ENCODE data around the gene TPSG1. TPM values are rescaled to one million over a fixed set of nuclear protein-coding genes. Genes with fewer than 3 reads are reported as not detected.
"Not testable (repeated sequence)": the region's sequence is repeated elsewhere in the genome, so short reads cannot be mapped to it uniquely, and the experiment has no call there.

Gene TPSG1
- total RNA-seq, 1 donor from 2014 or later: not detected

DNA sequence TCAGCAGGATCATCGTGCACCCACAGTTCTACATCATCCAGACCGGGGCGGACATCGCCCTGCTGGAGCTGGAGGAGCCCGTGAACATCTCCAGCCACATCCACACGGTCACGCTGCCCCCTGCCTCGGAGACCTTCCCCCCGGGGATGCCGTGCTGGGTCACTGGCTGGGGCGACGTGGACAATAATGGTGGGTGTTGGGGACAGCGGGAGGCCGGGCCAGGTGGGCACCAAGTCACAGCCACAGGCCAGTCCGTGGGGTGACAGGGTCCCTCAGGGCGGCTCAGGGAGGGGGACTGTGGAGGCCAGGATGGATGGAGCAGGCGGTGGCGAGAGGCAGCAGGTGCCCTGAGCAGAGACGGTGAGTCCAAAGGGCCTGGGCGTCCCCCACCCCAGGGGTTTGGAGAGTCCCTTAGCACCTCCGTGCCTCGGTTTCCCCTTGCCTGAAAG lies 31.8 kb upstream of the TPSG1 start:
- DNase-seq (ENCODE audit: low read depth in 2 of 2): no peak

DNA sequence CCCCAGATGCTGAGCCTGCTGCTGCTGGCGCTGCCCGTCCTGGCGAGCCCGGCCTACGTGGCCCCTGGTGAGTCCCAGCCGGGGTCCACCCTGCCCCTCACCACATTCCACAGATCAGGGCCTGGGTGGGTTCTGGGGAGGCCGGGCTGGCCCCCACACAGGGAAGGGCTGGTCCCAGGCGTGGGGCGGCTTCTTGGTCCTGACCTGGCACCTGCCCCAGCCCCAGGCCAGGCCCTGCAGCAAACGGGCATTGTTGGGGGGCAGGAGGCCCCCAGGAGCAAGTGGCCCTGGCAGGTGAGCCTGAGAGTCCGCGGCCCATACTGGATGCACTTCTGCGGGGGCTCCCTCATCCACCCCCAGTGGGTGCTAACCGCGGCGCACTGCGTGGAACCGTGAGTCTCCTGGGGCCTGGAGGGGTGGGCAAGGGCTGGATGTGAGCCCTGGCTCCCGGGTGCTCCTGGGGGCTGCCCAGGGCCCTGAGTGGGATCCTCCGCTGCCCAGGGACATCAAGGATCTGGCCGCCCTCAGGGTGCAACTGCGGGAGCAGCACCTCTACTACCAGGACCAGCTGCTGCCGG lies 31.3 kb upstream of the TPSG1 start:
- not testable (repeated sequence) for DNase-seq (ENCODE audit: low read depth in 2 of 2)

DNA sequence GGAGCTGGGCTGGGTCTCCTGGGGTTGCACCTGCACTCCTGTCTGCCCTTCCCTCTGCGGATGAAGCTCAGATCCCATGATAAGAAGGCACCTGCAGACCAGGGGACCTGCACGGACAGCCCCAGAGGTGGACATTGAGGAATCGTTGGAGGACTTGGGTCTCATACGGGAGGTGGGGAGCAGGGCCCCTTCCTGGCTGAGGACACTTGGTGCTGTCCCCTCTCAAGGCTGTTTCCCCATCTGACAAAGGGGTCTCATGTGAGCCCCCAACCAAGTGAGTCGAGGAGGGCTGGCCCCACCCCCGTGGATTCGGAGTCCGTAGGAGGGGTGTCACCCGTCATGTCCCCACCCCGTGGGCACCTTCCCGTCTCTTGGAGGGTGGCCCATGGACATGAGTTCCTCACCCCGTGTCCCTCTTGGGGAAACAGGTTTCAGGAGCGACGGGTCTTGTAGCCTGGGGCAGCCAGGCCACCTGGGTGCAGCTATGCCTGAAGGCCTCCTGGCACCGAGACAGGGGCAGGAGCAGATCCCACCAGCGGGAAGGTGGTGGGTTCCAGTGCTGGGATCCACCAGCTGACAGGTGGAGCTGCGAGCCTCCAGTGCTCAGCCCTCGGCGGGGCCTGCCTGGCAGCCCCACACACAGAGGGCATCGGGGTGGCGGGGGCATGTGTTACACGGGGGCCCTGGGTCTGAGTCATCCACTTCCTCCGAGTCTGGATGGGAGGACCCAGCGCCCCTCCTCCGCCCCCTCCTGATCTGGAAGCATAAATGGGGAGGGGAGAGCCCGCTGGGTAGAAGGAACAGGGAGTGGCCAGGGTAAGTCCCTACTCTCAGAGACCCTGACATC lies 30.4 kb upstream of the TPSG1 start, which contains the start of gene TPSD1:
TSS of gene TPSD1 (plus strand) at position 794 of the 847 bp plus-strand sequence. CDS start 212 bp downstream, outside the sequence.
- not testable (repeated sequence) for DNase-seq (ENCODE audit: low read depth in 2 of 2)

DNA sequence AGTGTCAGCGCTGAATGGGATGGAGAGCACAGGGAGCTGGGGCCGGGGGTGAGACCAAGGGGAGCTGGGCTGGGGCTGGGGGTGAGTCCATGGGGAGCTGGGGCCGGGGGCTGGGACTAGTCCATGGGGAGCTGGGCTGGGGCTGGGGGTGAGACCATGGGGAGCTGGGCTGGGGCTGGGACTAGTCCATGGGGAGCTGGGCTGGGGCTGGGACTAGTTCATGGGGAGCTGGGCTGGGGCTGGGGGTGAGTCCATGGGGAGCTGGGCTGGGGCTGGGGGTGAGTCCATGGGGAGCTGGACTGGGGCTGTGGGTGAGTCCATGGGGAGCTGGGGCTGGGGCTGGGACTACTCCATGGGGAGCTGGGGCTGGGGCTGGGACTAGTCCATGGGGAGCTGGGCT lies 29.8 kb upstream of the TPSG1 start:
- DNase-seq (ENCODE audit: low read depth in 2 of 2): not testable (repeated sequence)

DNA sequence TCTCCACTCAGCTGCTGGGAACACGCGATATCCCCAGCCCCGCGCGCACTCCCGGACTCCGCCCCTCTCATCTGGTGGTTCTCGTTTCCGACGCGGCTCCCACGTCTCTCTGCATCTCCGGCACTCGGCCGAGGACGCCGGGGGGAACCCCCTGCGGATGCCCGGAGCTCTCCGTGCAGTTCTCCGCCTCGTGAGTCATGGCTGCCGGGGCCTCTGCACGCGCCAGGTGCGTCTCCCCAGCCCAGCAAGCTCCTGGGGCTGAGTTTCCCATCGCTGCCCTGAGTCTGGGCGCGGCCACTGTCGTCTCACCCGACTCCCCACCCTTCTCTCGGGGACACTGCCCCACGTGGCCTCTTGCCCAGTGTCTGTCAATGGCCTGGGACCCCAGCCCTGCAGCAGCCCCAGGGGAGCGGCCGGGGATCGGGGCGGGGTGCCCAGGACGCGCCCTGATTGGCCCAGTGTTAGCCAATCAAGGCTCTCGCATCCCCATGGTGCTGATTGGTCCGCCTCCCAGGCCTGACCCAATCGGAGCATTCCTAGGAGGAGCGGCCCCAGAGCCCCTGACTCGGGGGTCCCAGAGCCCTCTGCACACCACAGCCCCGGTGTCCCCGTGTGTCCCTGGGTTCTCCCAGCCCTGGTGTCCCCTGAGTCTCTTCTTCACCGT lies 28.8 kb upstream of the TPSG1 start:
- DNase-seq (ENCODE audit: low read depth in 2 of 2): not testable (repeated sequence)

DNA sequence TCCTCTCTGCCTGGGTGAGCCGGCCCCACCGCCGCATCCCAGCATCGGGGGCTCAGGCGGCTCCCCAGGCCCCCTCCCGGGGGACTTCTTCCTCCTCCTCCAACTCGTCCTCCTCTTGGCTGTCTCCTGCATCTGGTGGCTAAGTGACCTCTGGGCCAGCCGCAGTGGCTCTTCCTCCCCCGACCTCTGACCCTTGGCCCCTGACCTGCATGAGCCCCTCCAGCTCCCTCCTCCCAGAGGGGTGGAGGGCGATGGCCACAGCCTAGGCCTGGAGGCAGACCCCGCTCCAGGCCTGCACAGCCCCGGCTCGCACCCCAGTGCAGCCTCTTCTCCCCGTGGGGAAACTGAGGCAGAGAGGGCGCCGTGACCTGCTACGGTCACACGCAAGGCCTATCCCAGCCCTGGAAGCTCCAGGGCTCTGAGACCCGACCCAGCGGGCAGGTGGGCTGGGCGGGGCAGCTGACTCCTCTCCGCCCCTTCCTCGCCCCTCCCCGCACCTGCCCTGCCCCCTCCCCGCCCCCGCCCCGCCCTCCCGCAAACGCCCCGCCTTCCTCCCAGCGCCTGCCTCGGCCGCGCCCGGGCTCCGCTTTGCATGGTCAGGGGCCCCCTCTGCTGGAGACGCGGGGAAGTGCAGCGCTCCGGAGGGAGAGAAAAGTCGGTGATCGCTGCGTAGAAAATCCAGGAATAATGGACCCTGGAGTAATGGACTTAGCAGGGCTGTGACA lies 24.1 kb upstream of the TPSG1 start:
- not testable (repeated sequence) for DNase-seq (ENCODE audit: low read depth in 2 of 2)

DNA sequence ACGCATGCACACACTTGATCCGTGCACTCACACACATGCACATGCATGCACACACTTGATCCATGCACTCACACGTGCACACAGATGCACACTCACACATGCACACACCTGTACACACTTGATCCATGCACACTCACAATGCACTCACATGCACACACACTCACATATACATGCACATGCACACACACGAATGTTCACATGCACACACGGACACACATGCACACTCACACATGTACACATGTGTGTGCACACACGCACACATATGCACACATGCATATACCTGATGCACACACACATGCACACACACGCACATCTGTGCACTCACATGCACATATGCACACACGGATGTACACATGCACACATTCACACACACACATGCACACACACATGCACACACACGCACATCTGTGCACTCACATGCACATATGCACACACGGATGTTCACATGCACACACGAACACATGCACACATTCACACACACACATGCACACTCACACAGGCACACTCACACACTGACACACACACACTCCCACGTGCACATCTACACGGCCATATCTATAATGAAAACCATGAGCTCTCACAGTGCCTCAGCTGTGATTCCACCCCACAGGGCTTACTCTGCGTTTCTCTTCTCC lies 23.0 kb upstream of the TPSG1 start:
- not testable (repeated sequence) for DNase-seq (ENCODE audit: low read depth in 2 of 2)

DNA sequence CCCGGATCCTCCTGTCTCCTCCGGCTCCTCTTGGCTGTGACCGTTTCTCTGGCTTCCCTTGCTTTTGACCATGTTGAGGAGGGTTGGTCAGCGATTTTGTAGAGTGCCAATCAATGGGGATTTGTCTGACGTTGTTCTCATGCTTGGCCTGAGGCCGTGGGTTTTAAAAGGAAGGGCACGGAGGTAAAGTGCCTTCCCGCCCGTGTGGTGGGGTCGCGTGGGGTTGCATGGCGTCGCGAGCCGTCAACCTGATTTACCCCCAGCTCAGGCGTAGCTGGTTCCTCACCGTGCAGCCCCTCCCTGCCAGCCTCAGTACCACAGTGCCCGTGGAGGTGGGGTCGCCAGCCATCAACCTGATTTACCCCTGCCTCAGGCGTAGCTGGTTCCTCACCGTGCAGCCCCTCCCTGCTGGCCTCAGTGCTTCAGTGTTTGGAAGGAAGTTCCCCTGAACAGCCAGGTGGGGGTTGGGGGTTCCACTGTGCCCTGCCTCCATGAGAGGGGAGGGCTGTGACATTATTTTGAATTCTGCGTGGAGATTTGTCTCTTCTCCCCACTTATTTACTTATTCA lies 20.5 kb upstream of the TPSG1 start:
- no peak for DNase-seq (ENCODE audit: low read depth in 2 of 2)

DNA sequence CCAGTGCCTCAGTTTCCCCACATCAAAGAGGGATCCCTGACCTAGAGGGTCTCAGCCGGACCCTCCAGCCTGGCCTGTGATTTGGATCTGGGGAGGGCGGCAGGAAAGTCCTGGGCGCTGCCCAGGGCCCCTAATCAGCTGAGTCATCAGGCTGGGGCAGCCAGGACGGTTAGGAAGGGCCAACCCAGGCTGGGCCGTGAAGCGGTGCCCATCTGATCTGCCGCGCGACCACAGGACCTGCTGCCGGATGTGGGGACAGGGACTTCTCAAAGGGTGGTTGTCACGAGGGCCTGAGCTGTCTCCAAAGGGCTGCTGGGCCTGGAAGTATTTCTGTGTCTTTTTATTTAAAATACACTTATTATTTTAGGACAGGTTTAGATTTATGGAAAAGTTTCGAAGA lies 19.8 kb upstream of the TPSG1 start:
- DNase-seq (ENCODE audit: low read depth in 2 of 2): no peak

DNA sequence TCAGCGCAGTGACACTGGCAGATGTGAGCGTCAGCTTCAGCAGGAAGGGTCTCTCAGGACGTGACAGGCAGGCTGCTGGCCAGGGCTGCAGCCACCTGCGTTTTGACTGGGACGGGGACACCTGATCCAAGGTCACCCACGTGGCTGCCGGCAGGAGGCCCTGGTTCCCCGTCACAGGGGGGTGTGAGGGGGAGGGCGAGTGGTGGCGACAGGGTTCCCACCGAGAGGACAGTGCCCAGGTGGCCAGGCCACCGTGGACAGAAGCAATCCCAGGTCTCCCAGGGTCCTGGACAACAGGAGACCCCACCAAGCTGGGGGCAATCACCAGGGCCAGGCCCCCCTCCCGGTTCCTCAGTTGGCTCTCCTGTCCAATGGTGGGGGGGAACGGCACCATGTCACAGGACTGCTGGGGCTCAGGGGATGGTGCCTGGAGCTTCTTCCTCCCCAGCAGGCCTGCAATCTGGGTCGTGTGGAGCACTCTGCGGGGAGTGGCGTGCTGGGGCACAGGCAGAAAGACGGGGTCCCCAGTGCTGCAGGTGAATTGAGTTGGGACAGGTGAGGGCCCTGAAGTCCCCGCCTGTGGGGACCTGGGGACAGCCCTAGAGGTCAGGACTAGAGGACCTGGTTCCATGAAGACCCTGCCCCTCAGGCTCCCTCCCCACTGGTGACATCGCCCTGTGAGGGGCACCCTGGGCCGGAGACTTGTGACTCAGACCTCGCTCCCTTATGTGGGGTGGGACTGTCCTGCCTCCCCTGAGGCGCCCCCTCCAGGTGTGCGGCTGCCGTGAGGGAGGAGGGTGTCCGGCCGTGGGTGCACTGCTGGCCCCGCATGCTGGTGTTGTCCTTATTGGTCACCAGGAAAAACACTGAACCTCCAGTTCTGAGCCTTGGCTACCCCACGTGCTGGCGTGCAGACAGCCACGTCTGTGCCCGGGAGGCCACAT lies 19.1 kb upstream of the TPSG1 start:
- DNase-seq (ENCODE audit: low read depth in 2 of 2): not testable (repeated sequence)

DNA sequence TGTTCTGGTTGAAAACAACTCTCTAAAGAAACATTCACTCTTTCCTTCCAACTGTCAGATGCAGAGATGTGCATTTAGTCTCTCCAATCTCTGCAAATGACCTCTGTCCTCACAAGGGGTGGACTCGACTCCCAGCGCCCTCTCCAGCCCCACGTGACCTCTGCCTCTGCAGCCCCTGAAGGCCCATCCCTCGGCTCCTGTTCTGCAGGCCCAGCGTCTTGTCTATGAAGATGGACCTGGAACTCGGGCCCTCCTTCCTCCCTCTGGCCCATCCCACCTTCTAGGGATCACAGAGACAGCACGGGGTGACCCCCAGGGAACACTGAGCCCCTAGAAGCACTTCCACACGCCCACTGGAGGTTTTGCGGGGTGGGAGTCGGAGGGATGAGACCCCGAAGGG lies 18.3 kb upstream of the TPSG1 start:
- not testable (repeated sequence) for DNase-seq (ENCODE audit: low read depth in 2 of 2)

DNA sequence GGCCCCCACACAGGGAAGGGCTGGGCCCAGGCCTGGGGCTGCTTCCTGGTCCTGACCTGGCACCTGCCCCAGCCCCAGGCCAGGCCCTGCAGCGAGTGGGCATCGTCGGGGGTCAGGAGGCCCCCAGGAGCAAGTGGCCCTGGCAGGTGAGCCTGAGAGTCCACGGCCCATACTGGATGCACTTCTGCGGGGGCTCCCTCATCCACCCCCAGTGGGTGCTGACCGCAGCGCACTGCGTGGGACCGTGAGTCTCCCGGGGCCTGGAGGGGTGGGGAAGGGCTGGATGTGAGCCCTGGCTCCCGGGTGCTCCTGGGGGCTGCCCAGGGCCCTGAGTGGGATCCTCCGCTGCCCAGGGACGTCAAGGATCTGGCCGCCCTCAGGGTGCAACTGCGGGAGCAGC lies 16.0 kb upstream of the TPSG1 start:
- not testable (repeated sequence) for DNase-seq (ENCODE audit: low read depth in 2 of 2)

DNA sequence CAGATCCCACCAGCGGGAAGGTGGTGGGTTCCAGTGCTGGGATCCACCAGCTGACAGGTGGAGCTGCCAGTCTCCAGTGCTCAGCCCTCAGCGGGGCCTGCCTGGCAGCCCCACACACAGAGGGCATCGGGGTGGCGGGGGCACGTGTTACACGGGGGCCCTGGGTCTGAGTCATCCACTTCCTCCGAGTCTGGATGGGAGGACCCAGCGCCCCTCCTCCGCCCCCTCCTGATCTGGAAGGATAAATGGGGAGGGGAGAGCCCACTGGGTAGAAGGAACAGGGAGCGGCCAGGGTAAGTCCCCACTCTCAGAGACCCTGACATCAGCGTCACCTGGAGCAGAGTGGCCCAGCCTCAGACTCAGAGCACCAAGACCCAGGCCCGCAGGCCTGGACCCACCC lies 15.4 kb upstream of the TPSG1 start, which contains the start of gene TPSAB1:
TSS of gene TPSAB1 (plus strand) at position 270 of the 400 bp plus-strand sequence. CDS start 234 bp downstream, outside the sequence.
- not testable (repeated sequence) for DNase-seq (ENCODE audit: low read depth in 2 of 2)

DNA sequence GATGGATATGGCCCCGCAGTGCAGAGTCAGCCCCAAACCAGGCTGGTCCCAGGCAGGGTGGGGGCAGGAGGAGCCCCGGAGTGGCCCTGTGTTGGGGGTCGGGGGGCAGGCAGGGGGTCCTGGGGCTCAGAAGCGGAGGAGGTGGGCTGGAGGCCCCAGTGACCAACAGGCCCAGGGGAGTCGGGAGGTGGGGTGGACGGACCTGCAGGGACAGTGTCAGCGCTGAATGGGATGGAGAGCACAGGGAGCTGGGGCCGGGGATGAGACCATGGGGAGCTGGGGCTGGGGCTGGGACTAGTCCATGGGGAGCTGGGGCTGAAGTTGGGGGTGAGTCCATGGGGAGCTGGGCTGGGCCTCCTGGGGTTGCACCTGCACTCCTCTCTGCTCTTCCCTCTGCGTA lies 14.5 kb upstream of the TPSG1 start:
- DNase-seq (ENCODE audit: low read depth in 2 of 2): not testable (repeated sequence)

DNA sequence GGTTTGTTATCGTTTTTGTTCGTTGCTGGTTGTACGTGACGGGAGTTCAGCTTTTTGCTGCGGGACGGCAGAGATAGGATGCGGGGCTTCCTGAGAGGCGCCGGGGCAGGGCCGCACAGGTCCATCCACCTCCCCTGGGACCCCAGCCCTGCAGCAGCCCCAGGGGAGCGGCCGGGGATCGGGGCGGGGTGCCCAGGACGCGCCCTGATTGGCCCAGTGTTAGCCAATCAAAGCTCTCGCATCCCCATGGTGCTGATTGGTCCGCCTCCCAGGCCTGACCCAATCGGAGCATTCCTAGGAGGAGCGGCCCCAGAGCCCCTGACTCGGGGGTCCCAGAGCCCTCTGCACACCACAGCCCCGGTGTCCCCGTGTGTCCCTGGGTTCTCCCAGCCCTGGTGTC lies 13.8 kb upstream of the TPSG1 start:
- DNase-seq (ENCODE audit: low read depth in 2 of 2): not testable (repeated sequence)

DNA sequence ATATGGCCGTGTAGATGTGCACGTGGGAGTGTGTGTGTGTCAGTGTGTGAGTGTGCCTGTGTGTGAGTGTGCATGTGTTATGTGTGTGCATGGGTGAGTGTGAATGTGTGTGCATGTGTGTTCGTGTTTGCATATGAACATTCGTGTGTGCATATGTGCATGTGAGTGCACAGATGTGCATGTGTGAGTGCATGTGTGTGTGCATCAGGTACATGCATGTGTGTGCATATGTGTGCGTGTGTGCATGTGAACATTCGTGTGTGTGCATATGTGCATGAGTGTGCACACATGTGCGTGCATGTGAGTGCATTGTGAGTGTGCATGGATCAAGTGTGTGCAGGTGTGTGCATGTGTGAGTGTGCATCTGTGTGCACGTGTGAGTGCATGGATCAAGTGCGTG lies 12.9 kb upstream of the TPSG1 start:
- no peak for DNase-seq (ENCODE audit: low read depth in 2 of 2)

DNA sequence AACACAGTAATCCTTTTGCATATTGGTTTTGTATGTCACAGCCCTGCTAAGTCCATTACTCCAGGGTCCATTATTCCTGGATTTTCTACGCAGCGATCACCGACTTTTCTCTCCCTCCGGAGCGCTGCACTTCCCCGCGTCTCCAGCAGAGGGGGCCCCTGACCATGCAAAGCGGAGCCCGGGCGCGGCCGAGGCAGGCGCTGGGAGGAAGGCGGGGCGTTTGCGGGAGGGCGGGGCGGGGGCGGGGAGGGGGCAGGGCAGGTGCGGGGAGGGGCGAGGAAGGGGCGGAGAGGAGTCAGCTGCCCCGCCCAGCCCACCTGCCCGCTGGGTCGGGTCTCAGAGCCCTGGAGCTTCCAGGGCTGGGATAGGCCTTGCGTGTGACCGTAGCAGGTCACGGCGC lies 11.6 kb upstream of the TPSG1 start:
- DNase-seq (ENCODE audit: low read depth in 2 of 2): not testable (repeated sequence)

DNA sequence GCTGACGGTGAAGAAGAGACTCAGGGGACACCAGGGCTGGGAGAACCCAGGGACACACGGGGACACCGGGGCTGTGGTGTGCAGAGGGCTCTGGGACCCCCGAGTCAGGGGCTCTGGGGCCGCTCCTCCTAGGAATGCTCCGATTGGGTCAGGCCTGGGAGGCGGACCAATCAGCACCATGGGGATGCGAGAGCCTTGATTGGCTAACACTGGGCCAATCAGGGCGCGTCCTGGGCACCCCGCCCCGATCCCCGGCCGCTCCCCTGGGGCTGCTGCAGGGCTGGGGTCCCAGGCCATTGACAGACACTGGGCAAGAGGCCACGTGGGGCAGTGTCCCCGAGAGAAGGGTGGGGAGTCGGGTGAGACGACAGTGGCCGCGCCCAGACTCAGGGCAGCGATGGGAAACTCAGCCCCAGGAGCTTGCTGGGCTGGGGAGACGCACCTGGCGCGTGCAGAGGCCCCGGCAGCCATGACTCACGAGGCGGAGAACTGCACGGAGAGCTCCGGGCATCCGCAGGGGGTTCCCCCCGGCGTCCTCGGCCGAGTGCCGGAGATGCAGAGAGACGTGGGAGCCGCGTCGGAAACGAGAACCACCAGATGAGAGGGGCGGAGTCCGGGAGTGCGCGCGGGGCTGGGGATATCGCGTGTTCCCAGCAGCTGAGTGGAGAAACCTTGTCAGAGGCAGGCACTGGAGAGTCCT lies 7.1 kb upstream of the TPSG1 start:
- not testable (repeated sequence) for DNase-seq (ENCODE audit: low read depth in 2 of 2)

DNA sequence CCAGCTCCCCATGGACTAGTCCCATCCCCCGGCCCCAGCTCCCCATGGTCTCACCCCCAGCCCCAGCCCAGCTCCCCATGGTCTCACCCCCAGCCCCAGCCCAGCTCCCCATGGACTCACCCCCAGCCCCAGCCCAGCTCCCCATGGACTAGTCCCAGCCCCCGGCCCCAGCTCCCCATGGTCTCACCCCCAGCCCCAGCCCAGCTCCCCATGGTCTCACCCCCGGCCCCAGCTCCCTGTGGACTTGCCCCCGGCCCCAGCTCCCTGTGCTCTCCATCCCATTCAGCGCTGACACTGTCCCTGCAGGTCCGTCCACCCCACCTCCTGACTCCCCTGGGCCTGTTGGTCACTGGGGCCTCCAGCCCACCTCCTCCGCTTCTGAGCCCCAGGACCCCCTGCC lies 6.2 kb upstream of the TPSG1 start:
- not testable (repeated sequence) for DNase-seq (ENCODE audit: low read depth in 2 of 2)

Measured in lung microvascular endothelial cell (primary cell).